HL-60 (cell line): ENCODE measurements around the gene USP17L15.
A peak's percentile ranks its signal among the peaks of the same experiment; 100 is the strongest.
"Not testable (repeated sequence)": the region's sequence is repeated elsewhere in the genome, so short reads cannot be mapped to it uniquely, and the experiment has no call there.

ENCODE experiments used
- DNase-seq, 2 experiments: peaks; one replicate each; pipeline ENCODE4 v3.0.0-alpha.2; 2010 to 2020; ENCODE audit warnings: low read depth in 1 of 2, low spot score in 1 of 2
- H3K27ac ChIP-seq: fragments of 250-450 bp; sonication (Bioruptor Pico); replicated peaks from 2 replicates; pipeline ENCODE4 v1.5.1; 2020; ENCODE audit warnings: mild to moderate bottlenecking, moderate library complexity
- H3K27me3 ChIP-seq: fragments of 250-450 bp; sonication (Bioruptor Pico); 2 replicates; pipeline ENCODE4 v1.5.1; 2021; ENCODE audit warnings: mild to moderate bottlenecking, moderate library complexity; ENCODE audit not compliant: insufficient read depth, poor library complexity, severe bottlenecking
- H3K4me3 ChIP-seq: replicated peaks from 2 replicates; pipeline ENCODE4 v1.5.1; 2011; ENCODE audit warnings: mild to moderate bottlenecking, control low read depth, low read length; ENCODE audit not compliant: insufficient read depth
- long read RNA-seq: library from polyadenylated mRNA; unstranded; transcript quantifications from one replicate; pipeline ENCODE4 v2.0.0, GENCODE V29; 2020

Gene USP17L15, protein sequence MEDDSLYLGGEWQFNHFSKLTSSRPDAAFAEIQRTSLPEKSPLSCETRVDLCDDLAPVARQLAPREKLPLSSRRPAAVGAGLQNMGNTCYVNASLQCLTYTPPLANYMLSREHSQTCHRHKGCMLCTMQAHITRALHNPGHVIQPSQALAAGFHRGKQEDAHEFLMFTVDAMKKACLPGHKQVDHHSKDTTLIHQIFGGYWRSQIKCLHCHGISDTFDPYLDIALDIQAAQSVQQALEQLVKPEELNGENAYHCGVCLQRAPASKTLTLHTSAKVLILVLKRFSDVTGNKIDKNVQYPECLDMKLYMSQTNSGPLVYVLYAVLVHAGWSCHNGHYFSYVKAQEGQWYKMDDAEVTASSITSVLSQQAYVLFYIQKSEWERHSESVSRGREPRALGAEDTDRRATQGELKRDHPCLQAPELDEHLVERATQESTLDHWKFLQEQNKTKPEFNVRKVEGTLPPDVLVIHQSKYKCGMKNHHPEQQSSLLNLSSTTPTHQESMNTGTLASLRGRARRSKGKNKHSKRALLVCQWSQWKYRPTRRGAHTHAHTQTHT
- long read RNA-seq = 0 reads

DNA sequence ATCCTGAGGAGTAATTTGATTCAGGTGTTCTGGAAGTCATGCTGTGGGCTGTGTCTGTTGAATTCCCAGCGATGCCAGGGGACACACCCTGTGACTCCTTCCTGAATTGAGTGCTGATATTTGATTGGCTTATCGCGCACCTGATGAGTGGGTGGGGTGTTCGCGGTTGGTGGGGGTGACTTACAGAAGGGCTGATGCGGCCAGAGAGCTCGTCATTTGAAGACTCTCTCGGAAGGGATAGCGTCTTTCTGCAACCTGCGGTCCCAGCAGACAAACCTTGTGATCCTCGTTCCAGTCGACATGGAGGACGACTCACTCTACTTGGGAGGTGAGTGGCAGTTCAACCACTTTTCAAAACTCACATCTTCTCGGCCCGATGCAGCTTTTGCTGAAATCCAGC, at the start of gene USP17L15:
USP17L15 (plus strand) TSS at position 301 of the 400 bp plus-strand sequence; CDS start at position 301, 0 bp downstream.
- H3K27me3 ChIP-seq, H3K4me3 ChIP-seq, H3K27ac ChIP-seq, DNase-seq: not testable (repeated sequence)

DNA sequence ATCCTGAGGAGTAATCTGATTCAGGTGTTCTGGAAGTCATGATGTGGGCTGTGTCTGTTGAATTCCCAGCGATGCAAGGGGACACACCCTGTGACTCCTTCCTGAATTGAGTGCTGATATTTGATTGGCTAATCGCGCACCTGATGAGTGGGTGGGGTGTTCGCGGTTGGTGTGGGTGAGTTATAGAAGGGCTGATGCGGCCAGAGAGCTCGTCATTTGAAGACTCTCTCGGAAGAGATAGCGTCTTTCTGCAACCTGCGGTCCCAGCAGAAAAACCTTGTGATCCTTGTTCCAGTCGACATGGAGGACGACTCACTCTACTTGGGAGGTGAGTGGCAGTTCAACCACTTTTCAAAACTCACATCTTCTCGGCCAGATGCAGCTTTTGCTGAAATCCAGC, 23.8 kb upstream of the USP17L15 start, which contains the start of gene USP17L10:
USP17L10 (plus strand) TSS at position 301 of the 400 bp plus-strand sequence; CDS start at position 301, 0 bp downstream.
- H3K4me3 ChIP-seq, H3K27ac ChIP-seq, DNase-seq, H3K27me3 ChIP-seq: not testable (repeated sequence)

DNA sequence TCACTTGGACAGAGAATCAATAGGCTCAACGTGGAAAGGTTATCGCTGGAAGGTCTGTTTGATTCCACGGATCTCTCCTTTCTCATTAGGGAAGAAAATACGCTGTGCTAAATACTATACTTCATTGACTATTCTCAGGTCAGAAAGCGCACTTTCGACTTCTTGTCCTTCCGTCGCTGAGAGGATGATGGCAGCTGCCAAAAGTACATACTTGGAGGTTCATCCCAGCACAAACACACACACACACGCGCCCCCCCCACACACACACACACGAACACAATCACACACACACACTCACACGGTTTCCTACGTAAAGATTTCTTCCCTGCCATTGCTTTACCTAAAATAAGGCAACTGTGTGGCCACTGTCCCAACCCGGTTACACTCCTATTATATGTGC, 19.5 kb upstream of the USP17L15 start:
- not testable (repeated sequence) for H3K27ac ChIP-seq, H3K4me3 ChIP-seq, H3K27me3 ChIP-seq
- DNase-seq = peak in 1 of 2 experiments; percentile 0

DNA sequence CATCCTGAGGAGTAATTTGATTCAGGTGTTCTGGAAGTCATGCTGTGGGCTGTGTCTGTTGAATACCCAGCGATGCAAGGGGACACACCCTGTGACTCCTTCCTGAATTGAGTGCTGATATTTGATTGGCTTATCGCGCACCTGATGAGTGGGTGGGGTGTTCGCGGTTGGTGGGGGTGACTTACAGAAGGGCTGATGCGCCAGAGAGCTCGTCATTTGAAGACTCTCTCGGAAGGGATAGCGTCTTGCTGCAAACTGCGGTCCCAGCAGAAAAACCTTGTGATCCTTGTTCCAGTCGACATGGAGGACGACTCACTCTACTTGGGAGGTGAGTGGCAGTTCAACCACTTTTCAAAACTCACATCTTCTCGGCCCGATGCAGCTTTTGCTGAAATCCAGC, 19.1 kb upstream of the USP17L15 start, which contains the start of gene USP17L11:
USP17L11 (plus strand) TSS at position 301 of the 400 bp plus-strand sequence; CDS start at position 301, 0 bp downstream.
- H3K27me3 ChIP-seq, DNase-seq, H3K4me3 ChIP-seq, H3K27ac ChIP-seq: not testable (repeated sequence)

DNA sequence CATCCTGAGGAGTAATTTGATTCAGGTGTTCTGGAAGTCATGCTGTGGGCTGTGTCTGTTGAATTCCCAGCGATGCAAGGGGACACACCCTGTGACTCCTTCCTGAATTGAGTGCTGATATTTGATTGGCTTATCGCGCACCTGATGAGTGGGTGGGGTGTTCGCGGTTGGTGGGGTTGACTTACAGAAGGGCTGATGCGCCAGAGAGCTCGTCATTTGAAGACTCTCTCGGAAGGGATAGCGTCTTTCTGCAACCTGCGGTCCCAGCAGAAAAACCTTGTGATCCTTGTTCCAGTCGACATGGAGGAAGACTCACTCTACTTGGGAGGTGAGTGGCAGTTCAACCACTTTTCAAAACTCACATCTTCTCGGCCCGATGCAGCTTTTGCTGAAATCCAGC, 14.3 kb upstream of the USP17L15 start, which contains the start of gene USP17L12:
USP17L12 (plus strand) TSS at position 301 of the 400 bp plus-strand sequence; CDS start at position 301, 0 bp downstream.
- not testable (repeated sequence) for DNase-seq, H3K4me3 ChIP-seq, H3K27ac ChIP-seq, H3K27me3 ChIP-seq

DNA sequence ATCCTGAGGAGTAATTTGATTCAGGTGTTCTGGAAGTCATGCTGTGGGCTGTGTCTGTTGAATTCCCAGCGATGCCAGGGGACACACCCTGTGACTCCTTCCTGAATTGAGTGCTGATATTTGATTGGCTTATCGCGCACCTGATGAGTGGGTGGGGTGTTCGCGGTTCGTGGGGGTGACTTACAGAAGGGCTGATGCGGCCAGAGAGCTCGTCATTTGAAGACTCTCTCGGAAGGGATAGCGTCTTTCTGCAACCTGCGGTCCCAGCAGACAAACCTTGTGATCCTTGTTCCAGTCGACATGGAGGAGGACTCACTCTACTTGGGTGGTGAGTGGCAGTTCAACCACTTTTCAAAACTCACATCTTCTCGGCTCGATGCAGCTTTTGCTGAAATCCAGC, 9.6 kb upstream of the USP17L15 start, which contains the start of gene USP17L13:
USP17L13 (plus strand) TSS at position 301 of the 400 bp plus-strand sequence; CDS start at position 301, 0 bp downstream.
- H3K4me3 ChIP-seq, H3K27me3 ChIP-seq, DNase-seq, H3K27ac ChIP-seq: not testable (repeated sequence)

DNA sequence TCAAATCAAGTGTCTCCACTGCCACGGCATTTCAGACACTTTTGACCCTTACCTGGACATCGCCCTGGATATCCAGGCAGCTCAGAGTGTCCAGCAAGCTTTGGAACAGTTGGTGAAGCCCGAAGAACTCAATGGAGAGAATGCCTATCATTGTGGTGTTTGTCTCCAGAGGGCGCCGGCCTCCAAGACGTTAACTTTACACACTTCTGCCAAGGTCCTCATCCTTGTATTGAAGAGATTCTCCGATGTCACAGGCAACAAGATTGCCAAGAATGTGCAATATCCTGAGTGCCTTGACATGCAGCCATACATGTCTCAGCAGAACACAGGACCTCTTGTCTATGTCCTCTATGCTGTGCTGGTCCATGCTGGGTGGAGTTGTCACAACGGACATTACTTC, 3.9 kb upstream of the USP17L15 start:
- not testable (repeated sequence) for H3K4me3 ChIP-seq, H3K27me3 ChIP-seq, H3K27ac ChIP-seq
- peak in 1 of 2 experiments; percentile 0 for DNase-seq

DNA sequence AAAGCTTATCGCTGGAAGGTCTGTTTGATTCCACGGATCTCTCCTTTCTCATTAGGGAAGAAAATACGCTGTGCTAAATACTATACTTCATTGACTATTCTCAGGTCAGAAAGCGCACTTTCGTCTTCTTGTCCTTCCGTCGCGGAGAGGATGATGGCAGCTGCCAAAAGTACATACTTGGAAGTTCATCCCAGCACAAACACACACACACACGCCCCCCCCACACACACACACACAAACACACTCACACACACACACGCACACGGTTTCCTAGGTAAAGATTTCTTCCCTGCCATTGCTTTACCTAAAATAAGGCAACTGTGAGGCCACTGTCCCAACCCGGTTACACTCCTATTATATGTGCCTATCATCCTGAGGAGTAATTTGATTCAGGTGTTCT, 4.3 kb downstream of the USP17L15 start:
- not testable (repeated sequence) for H3K27me3 ChIP-seq, H3K27ac ChIP-seq, H3K4me3 ChIP-seq
- DNase-seq = peak in 1 of 2 experiments; percentile 0

DNA sequence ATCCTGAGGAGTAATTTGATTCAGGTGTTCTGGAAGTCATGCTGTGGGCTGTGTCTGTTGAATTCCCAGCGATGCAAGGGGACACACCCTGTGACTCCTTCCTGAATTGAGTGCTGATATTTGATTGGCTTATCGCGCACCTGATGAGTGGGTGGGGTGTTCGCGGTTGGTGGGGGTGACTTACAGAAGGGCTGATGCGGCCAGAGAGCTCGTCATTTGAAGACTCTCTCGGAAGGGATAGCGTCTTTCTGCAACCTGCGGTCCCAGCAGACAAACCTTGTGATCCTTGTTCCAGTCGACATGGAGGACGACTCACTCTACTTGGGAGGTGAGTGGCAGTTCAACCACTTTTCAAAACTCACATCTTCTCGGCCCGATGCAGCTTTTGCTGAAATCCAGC, 9.4 kb downstream of the USP17L15 start, which contains the start of gene USP17L17:
USP17L17 (plus strand) TSS at position 301 of the 400 bp plus-strand sequence; CDS start at position 301, 0 bp downstream.
- H3K4me3 ChIP-seq, H3K27ac ChIP-seq, DNase-seq: not testable (repeated sequence)

DNA sequence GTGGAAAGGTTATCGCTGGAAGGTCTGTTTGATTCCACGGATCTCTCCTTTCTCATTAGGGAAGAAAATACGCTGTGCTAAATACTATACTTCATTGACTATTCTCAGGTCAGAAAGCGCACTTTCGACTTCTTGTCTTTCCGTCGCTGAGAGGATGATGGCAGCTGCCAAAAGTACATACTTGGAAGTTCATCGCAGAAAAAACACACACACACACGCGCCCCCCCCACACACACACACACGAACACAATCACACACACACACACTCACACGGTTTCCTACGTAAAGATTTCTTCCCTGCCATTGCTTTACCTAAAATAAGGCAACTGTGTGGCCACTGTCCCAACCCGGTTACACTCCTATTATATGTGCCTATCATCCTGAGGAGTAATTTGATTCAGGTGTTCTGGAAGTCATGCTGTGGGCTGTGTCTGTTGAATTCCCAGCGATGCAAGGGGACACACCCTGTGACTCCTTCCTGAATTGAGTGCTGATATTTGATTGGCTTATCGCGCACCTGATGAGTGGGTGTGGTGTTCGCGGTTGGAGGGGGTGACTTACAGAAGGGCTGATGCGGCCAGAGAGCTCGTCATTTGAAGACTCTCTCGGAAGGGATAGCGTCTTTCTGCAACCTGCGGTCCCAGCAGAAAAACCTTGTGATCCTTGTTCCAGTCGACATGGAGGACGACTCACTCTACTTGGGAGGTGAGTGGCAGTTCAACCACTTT, 13.9 kb downstream of the USP17L15 start, which contains the start of gene USP17L18:
USP17L18 (plus strand) TSS at position 678 of the 728 bp plus-strand sequence; CDS start at position 678, 0 bp downstream.
- peak in 1 of 2 experiments; percentile 0 for DNase-seq
- H3K27ac ChIP-seq, H3K27me3 ChIP-seq, H3K4me3 ChIP-seq: not testable (repeated sequence)

More for the DNA sequence above, 9.4 kb downstream of the USP17L15 start, which contains the start of gene USP17L17:
- H3K27me3 ChIP-seq = not testable (repeated sequence)

DNA sequence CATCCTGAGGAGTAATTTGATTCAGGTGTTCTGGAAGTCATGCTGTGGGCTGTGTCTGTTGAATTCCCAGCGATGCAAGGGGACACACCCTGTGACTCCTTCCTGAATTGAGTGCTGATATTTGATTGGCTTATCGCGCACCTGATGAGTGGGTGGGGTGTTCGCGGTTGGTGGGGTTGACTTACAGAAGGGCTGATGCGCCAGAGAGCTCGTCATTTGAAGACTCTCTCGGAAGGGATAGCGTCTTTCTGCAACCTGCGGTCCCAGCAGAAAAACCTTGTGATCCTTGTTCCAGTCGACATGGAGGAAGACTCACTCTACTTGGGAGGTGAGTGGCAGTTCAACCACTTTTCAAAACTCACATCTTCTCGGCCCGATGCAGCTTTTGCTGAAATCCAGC, 18.9 kb downstream of the USP17L15 start, which contains the start of gene USP17L19:
USP17L19 (plus strand) TSS at position 301 of the 400 bp plus-strand sequence; CDS start at position 301, 0 bp downstream.
- not testable (repeated sequence) for H3K4me3 ChIP-seq, H3K27me3 ChIP-seq, DNase-seq, H3K27ac ChIP-seq

DNA sequence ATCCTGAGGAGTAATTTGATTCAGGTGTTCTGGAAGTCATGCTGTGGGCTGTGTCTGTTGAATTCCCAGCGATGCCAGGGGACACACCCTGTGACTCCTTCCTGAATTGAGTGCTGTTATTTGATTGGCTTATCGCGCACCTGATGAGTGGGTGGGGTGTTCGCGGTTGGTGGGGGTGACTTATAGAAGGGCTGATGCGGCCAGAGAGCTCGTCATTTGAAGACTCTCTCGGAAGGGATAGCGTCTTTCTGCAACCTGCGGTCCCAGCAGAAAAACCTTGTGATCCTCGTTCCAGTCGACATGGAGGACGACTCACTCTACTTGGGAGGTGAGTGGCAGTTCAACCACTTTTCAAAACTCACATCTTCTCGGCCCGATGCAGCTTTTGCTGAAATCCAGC, 23.6 kb downstream of the USP17L15 start, which contains the start of gene USP17L20:
USP17L20 (plus strand) TSS at position 301 of the 400 bp plus-strand sequence; CDS start at position 301, 0 bp downstream.
- H3K4me3 ChIP-seq, H3K27me3 ChIP-seq, H3K27ac ChIP-seq, DNase-seq: not testable (repeated sequence)

DNA sequence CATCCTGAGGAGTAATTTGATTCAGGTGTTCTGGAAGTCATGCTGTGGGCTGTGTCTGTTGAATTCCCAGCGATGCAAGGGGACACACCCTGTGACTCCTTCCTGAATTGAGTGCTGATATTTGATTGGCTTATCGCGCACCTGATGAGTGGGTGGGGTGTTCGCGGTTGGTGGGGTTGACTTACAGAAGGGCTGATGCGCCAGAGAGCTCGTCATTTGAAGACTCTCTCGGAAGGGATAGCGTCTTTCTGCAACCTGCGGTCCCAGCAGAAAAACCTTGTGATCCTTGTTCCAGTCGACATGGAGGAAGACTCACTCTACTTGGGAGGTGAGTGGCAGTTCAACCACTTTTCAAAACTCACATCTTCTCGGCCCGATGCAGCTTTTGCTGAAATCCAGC, 28.4 kb downstream of the USP17L15 start, which contains the start of gene USP17L21:
USP17L21 (plus strand) TSS at position 301 of the 400 bp plus-strand sequence; CDS start at position 301, 0 bp downstream.
- not testable (repeated sequence) for DNase-seq, H3K27ac ChIP-seq, H3K27me3 ChIP-seq, H3K4me3 ChIP-seq

DNA sequence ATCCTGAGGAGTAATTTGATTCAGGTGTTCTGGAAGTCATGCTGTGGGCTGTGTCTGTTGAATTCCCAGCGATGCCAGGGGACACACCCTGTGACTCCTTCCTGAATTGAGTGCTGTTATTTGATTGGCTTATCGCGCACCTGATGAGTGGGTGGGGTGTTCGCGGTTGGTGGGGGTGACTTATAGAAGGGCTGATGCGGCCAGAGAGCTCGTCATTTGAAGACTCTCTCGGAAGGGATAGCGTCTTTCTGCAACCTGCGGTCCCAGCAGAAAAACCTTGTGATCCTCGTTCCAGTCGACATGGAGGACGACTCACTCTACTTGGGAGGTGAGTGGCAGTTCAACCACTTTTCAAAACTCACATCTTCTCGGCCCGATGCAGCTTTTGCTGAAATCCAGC, 33.1 kb downstream of the USP17L15 start, which contains the start of gene USP17L22:
USP17L22 (plus strand) TSS at position 301 of the 400 bp plus-strand sequence; CDS start at position 301, 0 bp downstream.
- not testable (repeated sequence) for H3K27me3 ChIP-seq, H3K27ac ChIP-seq, H3K4me3 ChIP-seq, DNase-seq
